GM12878 (cell line): Measurements from ENCODE around the gene NPHS1. TPM values are rescaled to one million over a fixed set of nuclear protein-coding genes. Genes with fewer than 3 reads are reported as not detected.
A peak's percentile ranks its signal among the peaks of the same experiment; 100 is the strongest.

Source experiments
- BCL11A ChIP-seq: IDR thresholded peaks from 2 replicates; pipeline ENCODE4 v1.6.1; 2011; ENCODE audit warnings: low read depth, low read length
- MEF2A ChIP-seq: IDR thresholded peaks from 2 replicates; pipeline ENCODE4 v1.6.1; 2011; ENCODE audit warnings: low read depth, mild to moderate bottlenecking, low read length, moderate library complexity; ENCODE audit not compliant: insufficient read depth
- MTA2 ChIP-seq: fragments of 450-650 bp; IDR thresholded peaks from 2 replicates; pipeline ENCODE4 v1.6.1; 2016; ENCODE audit warnings: low read depth, mild to moderate bottlenecking, moderate library complexity
- NFYA ChIP-seq: IDR thresholded peaks from 2 replicates; pipeline ENCODE4 v1.6.1; 2011; ENCODE audit warnings: low read depth, mild to moderate bottlenecking, low read length, improper control_type of control experiment, borderline replicate concordance
- NR2C1 ChIP-seq: fragments of 450-650 bp; IDR thresholded peaks from 2 replicates; pipeline ENCODE4 v1.6.1; 2017; ENCODE audit warnings: antibody characterized with exemption, mild to moderate bottlenecking, moderate library complexity
- RCOR1 ChIP-seq: conservative IDR thresholded peaks from 2 replicates; pipeline ENCODE4 v1.6.1; 2012; ENCODE audit warnings: low read depth, low read length, improper control_type of control experiment
- SMAD1 ChIP-seq: fragments of 450-650 bp; IDR thresholded peaks from 2 replicates; pipeline ENCODE4 v1.6.1; 2018; ENCODE audit warnings: mild to moderate bottlenecking, low read depth; ENCODE audit not compliant: partially characterized antibody
- SREBF2 ChIP-seq: IDR thresholded peaks from 2 replicates; pipeline ENCODE4 v1.6.1; 2012; ENCODE audit warnings: mild to moderate bottlenecking, low read length
- SRF ChIP-seq, 2 experiments: IDR thresholded peaks; 2 replicates each; pipeline ENCODE4 v1.6.1; 2011; ENCODE audit warnings: low read depth in 2 of 2, low read length in 2 of 2, mild to moderate bottlenecking in 1 of 2, moderate library complexity in 1 of 2
- ZSCAN29 ChIP-seq: fragments of 450-650 bp; IDR thresholded peaks from 2 replicates; pipeline ENCODE4 v1.6.1; 2017; ENCODE audit warnings: mild to moderate bottlenecking, moderate library complexity
- polyA plus RNA-seq, 11 experiments: library from polyadenylated mRNA; depleted of rRNA in 4 of 11; unstranded in 6 of 11; stranded (reverse) in 5 of 11; fragments of >200 nt; fragmentation: Nextera tagmentation in 4 of 11; fragmentation: Illumina TruSeq in 1 of 11; extraction: Ambion mirVana in 4 of 11; extraction: Trizol in 1 of 11; gene quantifications; 1 replicate in 1 of 11; 2 replicates in 10 of 11; pipeline versions ENCODE4 v1.2.1 to v1.2.3, GENCODE V29; 2011 to 2016; ENCODE audit warnings: inconsistent platforms in 2 of 11, missing spikeins in 2 of 11, low read depth in 1 of 11
- total RNA-seq, 4 experiments: library from RNA; depleted of rRNA in 3 of 4; stranded (reverse); fragments of >200 nt in 3 of 4; fragmentation: Illumina TruSeq in 1 of 4; extraction: Trizol in 1 of 4; gene quantifications; 2 replicates each; pipeline versions ENCODE4 v1.2.1 to v1.2.3, GENCODE V29; 2013 to 2021
- TF ChIP-seq, protein P1 (sequence below): fragments of 450-650 bp; IDR thresholded peaks from 2 replicates; pipeline ENCODE4 v1.6.1; 2016; ENCODE audit warnings: mild to moderate bottlenecking
- TF ChIP-seq, protein P2 (sequence below): fragments of 450-650 bp; IDR thresholded peaks from 2 replicates; pipeline ENCODE4 v1.6.1; 2016; ENCODE audit warnings: mild to moderate bottlenecking, moderate library complexity, borderline replicate concordance
- TF ChIP-seq, protein P3 (sequence below): fragments of 450-650 bp; formaldehyde crosslinking; IDR thresholded peaks from 2 replicates; pipeline ENCODE4 v1.4.0; 2022; ENCODE audit warnings: mild to moderate bottlenecking, moderate library complexity
- TF ChIP-seq, protein P4 (sequence below): fragments of 450-650 bp; formaldehyde crosslinking; IDR thresholded peaks from 2 replicates; pipeline ENCODE4 v1.5.0; 2022; ENCODE audit warnings: mild to moderate bottlenecking, missing genetic modification characterization
- TF ChIP-seq, protein P5 (sequence below): IDR thresholded peaks from 2 replicates; pipeline ENCODE4 v1.6.1; 2012; ENCODE audit warnings: low read length, inconsistent platforms

NPHS1 gene
- total and polyA plus RNA-seq, 10 of the 15 experiments (the other 5 are each of a cell fraction or from before 2014, with no cell fraction given), result not detected

DNA sequence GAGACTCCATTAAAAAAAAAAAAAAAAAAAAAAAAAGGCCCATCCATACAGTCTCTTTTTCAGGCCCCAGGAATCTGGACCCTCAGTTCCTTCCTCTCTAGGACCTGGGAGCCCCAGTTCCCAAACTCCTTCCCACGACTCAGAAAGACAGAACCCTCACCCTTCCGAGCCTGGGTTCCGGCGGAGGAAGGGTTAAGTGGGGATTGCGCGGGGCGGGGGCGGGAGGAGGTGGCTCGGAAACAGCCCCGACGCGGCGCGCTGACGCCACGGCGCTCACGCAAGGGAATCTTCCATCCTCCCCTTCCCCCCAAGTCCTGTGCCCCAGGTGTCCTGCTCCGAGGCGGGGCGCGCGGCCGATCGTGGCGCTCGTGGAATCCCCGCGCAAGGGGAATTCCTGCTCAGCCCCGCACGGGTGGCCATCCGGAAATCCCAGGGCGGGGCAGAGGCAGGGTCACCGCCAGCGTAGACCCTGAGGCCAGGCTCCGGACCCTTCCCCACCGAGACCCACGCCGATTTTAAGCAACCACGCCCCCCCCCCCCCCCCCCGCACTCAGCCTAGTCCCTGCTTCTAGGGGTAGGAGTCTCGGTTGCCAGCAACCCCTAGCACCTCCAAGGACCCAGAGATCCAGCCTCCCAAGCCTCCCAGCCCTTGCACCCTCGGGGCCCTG lies 47.4 kb upstream of the NPHS1 start (continued):
- TF ChIP-seq, protein P1, sequence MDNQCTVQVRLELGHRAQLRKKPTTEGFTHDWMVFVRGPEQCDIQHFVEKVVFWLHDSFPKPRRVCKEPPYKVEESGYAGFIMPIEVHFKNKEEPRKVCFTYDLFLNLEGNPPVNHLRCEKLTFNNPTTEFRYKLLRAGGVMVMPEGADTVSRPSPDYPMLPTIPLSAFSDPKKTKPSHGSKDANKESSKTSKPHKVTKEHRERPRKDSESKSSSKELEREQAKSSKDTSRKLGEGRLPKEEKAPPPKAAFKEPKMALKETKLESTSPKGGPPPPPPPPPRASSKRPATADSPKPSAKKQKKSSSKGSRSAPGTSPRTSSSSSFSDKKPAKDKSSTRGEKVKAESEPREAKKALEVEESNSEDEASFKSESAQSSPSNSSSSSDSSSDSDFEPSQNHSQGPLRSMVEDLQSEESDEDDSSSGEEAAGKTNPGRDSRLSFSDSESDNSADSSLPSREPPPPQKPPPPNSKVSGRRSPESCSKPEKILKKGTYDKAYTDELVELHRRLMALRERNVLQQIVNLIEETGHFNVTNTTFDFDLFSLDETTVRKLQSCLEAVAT, result peak; percentile 91
- peak; percentile 27; the same call in 1 of the 2 replicates for TF ChIP-seq NR2C1
- TF ChIP-seq, protein P2, sequence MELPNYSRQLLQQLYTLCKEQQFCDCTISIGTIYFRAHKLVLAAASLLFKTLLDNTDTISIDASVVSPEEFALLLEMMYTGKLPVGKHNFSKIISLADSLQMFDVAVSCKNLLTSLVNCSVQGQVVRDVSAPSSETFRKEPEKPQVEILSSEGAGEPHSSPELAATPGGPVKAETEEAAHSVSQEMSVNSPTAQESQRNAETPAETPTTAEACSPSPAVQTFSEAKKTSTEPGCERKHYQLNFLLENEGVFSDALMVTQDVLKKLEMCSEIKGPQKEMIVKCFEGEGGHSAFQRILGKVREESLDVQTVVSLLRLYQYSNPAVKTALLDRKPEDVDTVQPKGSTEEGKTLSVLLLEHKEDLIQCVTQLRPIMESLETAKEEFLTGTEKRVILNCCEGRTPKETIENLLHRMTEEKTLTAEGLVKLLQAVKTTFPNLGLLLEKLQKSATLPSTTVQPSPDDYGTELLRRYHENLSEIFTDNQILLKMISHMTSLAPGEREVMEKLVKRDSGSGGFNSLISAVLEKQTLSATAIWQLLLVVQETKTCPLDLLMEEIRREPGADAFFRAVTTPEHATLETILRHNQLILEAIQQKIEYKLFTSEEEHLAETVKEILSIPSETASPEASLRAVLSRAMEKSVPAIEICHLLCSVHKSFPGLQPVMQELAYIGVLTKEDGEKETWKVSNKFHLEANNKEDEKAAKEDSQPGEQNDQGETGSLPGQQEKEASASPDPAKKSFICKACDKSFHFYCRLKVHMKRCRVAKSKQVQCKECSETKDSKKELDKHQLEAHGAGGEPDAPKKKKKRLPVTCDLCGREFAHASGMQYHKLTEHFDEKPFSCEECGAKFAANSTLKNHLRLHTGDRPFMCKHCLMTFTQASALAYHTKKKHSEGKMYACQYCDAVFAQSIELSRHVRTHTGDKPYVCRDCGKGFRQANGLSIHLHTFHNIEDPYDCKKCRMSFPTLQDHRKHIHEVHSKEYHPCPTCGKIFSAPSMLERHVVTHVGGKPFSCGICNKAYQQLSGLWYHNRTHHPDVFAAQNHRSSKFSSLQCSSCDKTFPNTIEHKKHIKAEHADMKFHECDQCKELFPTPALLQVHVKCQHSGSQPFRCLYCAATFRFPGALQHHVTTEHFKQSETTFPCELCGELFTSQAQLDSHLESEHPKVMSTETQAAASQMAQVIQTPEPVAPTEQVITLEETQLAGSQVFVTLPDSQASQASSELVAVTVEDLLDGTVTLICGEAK, result 0 out of 2 replicates have a peak, but pooled peaks have one; percentile 20
- TF ChIP-seq MTA2, result no peak
- 0 out of 4 replicates have a peak, but pooled peaks of 1 of the 2 experiments have one; percentile 29 for TF ChIP-seq SRF (IDR thresholded peaks at IDR 0.05; ENCODE audit: low read depth in 2 of 2, low read length in 2 of 2)
- no peak for TF ChIP-seq ZSCAN29
- TF ChIP-seq, protein P3, sequence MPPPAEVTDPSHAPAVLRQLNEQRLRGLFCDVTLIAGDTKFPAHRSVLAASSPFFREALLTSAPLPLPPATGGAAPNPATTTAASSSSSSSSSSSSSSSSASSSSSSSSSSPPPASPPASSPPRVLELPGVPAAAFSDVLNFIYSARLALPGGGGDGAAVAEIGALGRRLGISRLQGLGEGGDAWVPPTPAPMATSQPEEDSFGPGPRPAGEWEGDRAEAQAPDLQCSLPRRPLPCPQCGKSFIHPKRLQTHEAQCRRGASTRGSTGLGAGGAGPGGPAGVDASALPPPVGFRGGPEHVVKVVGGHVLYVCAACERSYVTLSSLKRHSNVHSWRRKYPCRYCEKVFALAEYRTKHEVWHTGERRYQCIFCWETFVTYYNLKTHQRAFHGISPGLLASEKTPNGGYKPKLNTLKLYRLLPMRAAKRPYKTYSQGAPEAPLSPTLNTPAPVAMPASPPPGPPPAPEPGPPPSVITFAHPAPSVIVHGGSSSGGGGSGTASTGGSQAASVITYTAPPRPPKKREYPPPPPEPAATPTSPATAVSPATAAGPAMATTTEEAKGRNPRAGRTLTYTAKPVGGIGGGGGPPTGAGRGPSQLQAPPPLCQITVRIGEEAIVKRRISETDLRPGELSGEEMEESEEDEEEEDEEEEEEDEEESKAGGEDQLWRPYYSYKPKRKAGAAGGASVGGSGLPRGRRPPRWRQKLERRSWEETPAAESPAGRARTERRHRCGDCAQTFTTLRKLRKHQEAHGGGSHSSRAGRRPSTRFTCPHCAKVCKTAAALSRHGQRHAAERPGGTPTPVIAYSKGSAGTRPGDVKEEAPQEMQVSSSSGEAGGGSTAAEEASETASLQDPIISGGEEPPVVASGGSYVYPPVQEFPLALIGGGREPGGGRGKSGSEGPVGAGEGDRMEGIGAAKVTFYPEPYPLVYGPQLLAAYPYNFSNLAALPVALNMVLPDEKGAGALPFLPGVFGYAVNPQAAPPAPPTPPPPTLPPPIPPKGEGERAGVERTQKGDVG (CRISPR knock-in tag), result no peak
- TF ChIP-seq MEF2A, result 0 out of 2 replicates have a peak, but pooled peaks have one; percentile 21
- TF ChIP-seq, protein P4, sequence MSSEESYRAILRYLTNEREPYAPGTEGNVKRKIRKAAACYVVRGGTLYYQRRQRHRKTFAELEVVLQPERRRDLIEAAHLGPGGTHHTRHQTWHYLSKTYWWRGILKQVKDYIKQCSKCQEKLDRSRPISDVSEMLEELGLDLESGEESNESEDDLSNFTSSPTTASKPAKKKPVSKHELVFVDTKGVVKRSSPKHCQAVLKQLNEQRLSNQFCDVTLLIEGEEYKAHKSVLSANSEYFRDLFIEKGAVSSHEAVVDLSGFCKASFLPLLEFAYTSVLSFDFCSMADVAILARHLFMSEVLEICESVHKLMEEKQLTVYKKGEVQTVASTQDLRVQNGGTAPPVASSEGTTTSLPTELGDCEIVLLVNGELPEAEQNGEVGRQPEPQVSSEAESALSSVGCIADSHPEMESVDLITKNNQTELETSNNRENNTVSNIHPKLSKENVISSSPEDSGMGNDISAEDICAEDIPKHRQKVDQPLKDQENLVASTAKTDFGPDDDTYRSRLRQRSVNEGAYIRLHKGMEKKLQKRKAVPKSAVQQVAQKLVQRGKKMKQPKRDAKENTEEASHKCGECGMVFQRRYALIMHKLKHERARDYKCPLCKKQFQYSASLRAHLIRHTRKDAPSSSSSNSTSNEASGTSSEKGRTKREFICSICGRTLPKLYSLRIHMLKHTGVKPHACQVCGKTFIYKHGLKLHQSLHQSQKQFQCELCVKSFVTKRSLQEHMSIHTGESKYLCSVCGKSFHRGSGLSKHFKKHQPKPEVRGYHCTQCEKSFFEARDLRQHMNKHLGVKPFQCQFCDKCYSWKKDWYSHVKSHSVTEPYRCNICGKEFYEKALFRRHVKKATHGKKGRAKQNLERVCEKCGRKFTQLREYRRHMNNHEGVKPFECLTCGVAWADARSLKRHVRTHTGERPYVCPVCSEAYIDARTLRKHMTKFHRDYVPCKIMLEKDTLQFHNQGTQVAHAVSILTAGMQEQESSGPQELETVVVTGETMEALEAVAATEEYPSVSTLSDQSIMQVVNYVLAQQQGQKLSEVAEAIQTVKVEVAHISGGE (CRISPR knock-in tag), result no peak
- TF ChIP-seq NFYA, result no peak
- TF ChIP-seq, protein P5, sequence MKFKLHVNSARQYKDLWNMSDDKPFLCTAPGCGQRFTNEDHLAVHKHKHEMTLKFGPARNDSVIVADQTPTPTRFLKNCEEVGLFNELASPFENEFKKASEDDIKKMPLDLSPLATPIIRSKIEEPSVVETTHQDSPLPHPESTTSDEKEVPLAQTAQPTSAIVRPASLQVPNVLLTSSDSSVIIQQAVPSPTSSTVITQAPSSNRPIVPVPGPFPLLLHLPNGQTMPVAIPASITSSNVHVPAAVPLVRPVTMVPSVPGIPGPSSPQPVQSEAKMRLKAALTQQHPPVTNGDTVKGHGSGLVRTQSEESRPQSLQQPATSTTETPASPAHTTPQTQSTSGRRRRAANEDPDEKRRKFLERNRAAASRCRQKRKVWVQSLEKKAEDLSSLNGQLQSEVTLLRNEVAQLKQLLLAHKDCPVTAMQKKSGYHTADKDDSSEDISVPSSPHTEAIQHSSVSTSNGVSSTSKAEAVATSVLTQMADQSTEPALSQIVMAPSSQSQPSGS, result 0 out of 2 replicates have a peak, but pooled peaks have one; percentile 11
- TF ChIP-seq SMAD1, result no peak
- no peak for TF ChIP-seq RCOR1
- TF ChIP-seq SREBF2, result no peak
- TF ChIP-seq BCL11A, result peak; percentile 43; the same call in 1 of the 2 replicates
